HG02759 (cell line): ENCODE results near the gene C16orf82.

Experiments
- ATAC-seq: cut with Tn5 transposase; IDR thresholded peaks from one replicate; pipeline ENCODE4 v1.9.1; 2021; ENCODE audit warnings: mild to moderate bottlenecking, moderate library complexity; ENCODE audit not compliant: unreplicated experiment

Gene C16orf82

GRCh38 chr16:27066668-27067537 lies at the start of gene C16orf82:
Gene C16orf82, plus strand, starts transcription at chr16:27066927.
- no peak for ATAC-seq

- ATAC-seq = no peak
These were observed 46.7 kb upstream of the C16orf82 start for GRCh38 chr16:27020031-27020430.

GRCh38 chr16:27024010-27024409 lies 42.7 kb upstream of the C16orf82 start:
- no peak for ATAC-seq

DNA sequence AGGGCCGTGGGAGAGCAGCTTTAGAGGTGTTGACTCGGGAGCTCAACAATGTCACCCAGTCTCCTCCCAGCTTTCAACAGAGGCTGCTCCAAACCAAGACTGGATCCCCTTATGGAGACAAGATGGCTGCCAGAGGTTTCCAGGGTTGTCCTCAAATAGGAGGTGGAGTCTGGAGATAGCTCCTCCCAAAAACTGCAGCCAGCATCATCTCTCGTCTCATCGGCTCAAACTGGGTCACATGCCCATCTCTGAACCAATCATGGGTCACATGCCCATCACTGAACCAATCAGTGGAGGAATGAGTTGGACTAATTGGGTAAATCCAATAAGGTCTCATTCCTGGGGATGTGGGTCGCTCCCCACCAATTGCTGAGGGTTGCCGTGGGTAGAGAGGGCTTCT lies 41.1 kb upstream of the C16orf82 start:
- ATAC-seq = no peak

DNA sequence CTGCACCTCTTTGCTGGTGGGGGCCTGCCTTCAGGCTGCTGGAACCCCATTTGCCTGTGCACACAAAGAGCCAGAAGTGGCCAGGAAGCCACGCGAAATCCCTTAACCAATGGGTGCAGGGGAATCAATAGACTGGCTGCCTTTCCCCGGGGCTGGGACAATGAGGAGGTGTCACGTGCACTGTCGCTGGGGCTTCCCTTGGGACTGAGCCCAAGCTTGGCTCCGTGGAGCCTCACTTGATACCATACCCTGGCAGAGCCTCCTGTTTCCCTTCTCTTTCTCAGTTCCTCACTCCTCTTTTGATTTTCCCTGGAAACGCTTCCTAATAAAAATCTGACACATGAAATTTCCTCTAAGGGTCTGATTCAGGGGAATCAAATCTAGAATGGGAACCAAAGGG lies 38.8 kb upstream of the C16orf82 start:
- no peak for ATAC-seq

- ATAC-seq = no peak
These were observed 38.1 kb upstream of the C16orf82 start for GRCh38 chr16:27028591-27029110.

DNA sequence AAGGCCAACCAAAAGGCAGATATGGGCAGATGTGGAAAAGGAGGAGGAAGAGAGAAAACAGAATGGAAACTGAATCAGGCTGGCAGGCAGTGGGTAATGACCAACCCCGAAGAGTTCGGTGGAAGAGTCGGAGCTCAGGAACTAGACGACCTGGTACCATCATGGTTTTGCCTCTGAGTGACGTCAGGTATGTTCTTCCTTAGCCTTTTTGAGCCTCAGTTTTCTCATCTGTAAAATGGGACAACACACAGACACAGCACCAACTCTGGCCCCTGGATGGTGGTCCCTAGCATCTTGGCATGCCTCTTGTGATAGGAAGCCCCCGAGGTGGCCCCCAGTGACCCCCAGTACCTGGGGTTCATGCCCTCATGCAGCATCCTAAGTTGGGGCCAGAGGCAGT lies 37.2 kb upstream of the C16orf82 start:
- no peak for ATAC-seq

- ATAC-seq = no peak
These were observed 33.3 kb upstream of the C16orf82 start for GRCh38 chr16:27033281-27033979.

DNA sequence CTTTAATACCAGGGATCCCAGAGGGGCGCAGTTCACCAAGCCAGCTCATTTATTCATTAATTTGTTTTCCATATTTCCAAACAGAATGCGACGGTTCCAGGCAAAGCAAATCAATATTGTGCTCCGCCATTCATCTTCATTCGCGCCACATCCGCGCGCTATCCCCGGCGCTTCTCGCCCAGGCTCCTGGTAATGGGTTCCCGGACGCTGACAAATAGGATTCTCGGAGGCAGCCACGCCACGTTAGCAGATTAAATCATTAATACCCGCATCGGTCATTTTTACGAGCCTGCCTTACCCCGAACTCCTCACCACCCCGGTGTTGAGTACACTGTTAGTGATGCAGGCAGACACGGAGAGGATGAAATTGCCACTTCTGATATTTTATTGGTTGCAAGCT lies 26.0 kb upstream of the C16orf82 start:
- ATAC-seq = no peak

GRCh38 chr16:27046958-27047518 lies 19.7 kb upstream of the C16orf82 start:
- no peak for ATAC-seq

DNA sequence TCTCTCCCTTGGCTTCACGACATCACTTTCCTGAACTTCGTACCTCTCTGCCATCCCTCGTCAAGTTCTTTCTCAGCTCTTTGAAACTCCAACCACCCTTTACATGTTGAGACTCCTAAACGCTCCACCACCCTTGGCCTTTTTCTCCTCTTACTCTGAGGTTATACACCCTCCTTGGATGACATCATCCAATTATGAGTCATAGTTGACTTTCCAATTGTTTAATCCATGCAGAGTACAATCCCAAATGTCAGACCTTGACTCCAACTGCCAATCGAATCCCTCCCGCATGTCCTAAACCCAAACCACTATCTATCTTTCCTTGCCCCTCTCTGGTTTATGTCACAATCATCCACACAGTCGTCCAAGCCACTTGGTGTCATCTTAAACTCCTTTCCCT lies 18.4 kb upstream of the C16orf82 start:
- no peak for ATAC-seq

DNA sequence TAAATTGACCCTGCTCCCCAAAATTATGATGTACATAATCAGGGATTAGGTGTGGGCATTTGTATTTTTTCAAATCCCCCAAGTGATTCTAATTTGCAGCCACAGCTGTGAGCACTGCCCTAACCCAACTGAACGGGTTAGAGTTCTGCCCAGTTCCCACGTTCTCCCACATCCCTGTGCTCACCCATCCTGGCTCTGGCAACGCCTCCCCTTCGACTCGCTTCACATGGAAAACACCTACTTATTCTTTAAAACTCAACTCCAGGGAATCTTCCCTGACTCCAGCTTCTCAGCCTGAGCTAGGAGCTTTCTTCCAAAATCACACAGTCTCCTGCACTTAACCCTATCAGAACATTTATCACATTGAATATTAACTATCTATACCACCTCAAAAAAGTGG lies 17.6 kb upstream of the C16orf82 start:
- ATAC-seq = no peak

GRCh38 chr16:27052007-27052406 lies 14.7 kb upstream of the C16orf82 start:
- ATAC-seq = no peak

GRCh38 chr16:27053996-27054395 lies 12.7 kb upstream of the C16orf82 start:
- ATAC-seq = no peak

DNA sequence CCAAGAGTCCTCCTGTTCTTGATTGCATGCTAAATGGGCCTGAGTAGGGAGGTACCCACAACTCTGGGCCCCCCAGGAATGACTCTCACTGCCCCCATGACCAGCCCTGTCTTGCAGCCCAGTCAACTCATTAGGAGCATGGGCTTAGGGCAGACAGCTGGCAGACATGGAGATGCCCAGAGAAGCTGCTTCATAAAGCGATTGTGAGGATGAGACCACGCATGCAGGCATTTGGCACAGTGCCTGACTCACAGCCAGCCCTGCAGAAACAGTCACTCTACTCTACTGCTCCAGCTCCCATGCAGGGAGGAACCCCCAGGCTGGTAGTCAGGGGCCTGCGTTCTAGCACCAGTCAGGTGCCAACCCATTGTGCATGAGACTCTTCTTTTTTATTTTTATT lies 8.4 kb upstream of the C16orf82 start:
- ATAC-seq = no peak

DNA sequence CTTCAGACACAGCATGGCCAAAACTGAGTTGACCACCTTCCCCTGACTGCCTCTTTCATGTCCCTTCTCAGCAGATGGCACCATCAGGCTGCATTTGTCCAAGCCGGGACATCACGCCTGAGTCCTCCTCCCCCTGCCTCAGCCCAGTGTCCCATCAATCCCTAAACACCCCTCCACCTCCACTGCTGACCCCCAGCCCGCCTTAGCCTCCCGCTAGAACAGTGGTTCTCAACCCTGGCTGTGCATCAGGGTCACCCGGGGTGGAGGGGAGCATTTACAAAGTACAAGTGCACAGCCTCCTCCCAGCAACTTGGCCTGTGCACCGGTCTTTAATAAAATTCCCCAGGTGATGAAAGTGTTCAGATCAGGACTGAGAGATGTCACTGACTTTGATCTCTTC lies 4.0 kb downstream of the C16orf82 start:
- no peak for ATAC-seq

DNA sequence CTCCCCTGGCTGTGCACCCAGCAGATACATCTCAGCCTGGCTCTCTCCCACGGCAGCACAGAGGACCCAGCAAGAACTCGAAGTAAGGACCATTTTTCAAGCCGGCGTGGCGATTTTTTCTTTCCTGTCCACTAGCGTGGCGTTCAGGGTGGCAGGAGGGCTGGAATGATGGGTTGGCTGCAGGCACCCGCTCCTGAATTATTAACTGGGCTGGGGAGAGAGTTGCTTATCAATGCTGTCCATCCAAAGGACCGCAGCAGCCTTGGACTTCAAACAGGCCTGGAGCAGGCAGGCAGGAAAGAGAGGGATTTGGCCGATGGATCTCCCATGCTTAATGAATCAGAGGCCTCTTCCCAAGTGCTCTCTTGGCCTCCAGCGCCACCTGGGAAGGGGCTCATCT lies 7.0 kb downstream of the C16orf82 start:
- no peak for ATAC-seq

DNA sequence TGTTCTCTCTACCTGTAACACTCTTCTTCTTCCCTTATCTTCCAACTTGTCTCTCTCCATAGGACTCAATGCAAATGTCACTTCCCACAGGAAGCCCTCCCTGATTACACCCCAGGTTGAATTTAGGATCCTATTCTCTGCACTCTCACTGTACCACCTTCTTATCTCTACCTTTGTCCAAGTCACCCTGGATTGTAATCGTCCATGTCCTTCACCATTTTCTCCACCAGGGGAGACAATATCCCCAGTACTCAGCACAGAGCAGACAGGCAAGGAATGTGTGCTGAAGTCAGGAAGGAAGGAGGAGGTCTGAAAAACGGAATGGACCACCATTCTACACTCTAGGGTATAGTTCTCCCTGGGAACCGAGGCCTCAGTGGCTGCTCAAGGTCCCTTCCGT lies 14.2 kb downstream of the C16orf82 start:
- no peak for ATAC-seq

- no peak for ATAC-seq
These were observed 17.1 kb downstream of the C16orf82 start for GRCh38 chr16:27083861-27084261.

DNA sequence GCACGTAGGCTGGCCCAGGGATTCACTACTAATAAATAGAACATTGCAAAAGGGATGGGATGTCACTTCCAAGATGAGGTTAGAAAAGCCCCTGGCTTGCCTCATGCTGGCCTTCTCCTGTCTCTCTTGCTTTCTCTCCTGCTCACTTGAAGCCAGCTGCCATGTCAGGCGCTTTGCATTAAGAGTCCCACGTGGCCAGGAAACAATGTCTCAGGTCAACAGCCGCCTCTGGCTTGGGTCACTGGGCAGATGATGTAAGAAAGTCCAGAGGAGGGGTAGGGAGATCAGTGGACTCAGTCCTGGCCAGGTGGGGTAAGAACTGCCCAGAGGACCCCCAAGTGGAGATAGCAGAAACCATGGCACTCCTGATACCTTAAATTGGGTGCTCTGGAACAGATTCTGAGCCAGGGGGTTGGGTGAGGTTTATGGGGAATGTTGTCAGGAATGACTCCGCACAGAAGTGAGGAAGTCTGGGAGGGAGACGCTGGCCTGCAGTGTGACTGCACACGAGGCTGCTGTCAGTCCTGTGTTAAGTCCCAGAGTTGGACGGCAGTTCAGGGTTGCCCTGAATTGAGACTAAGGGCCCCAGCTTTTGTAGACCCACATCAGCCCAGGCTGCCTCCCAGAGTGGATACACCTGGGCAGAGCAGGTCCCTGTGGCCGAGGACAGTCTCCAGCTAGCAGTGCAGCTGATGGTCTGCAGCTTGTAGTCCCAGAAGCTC lies 17.7 kb downstream of the C16orf82 start:
- ATAC-seq = no peak

DNA sequence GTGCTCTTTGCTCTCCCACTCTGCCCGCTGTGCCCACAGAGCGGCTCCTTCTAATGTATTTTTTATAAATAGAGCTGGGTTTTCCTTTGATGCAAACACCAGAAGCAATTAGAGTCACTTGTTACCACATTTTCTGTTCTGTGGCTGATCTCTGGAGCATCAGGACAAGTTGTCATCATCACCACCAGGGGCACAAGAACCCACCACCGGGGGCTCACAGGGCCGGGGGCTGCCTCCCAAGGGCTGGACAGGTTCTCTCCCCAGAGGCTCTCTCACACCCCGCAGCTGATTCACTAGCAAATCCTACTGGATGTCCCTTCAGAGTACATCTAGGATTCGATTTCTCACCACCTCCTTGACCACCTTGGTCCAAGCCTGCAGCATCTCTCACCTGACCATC lies 18.5 kb downstream of the C16orf82 start:
- ATAC-seq = no peak
